Ishikawa (cell line): ENCODE data around the gene MALT1.
A peak's percentile ranks its signal among the peaks of the same experiment; 100 is the strongest.

ENCODE experiments used
- CEBPB ChIP-seq: IDR thresholded peaks from 2 replicates; pipeline ENCODE4 v1.6.1; 2012
- CREB1 ChIP-seq: IDR thresholded peaks from 2 replicates; pipeline ENCODE4 v1.6.1; 2012; ENCODE audit warnings: low read depth
- EGR1 ChIP-seq: IDR thresholded peaks from 2 replicates; pipeline ENCODE4 v1.6.1; 2012
- EP300 ChIP-seq: IDR thresholded peaks from 2 replicates; pipeline ENCODE4 v1.6.1; 2012; ENCODE audit warnings: borderline replicate concordance
- FOXM1 ChIP-seq: IDR thresholded peaks from 2 replicates; pipeline ENCODE4 v1.6.1; 2012; ENCODE audit warnings: low read depth, borderline replicate concordance
- NFIC ChIP-seq: IDR thresholded peaks from 2 replicates; pipeline ENCODE4 v1.6.1; 2012
- RAD21 ChIP-seq: IDR thresholded peaks from 2 replicates; pipeline ENCODE4 v1.6.1; 2012; ENCODE audit warnings: low read depth
- REST ChIP-seq: IDR thresholded peaks from 2 replicates; pipeline ENCODE4 v1.6.1; 2012; ENCODE audit warnings: low read depth, mild to moderate bottlenecking
- TAF1 ChIP-seq: IDR thresholded peaks from 2 replicates; pipeline ENCODE4 v1.6.1; 2012; ENCODE audit warnings: low read depth, mild to moderate bottlenecking
- TCF12 ChIP-seq: IDR thresholded peaks from 2 replicates; pipeline ENCODE4 v1.6.1; 2012; ENCODE audit warnings: low read depth
- TEAD4 ChIP-seq: IDR thresholded peaks from 2 replicates; pipeline ENCODE4 v1.6.1; 2012
- YY1 ChIP-seq: IDR thresholded peaks from 2 replicates; pipeline ENCODE4 v1.6.1; 2012; ENCODE audit warnings: low read depth
- ZBTB7A ChIP-seq: IDR thresholded peaks from 2 replicates; pipeline ENCODE4 v1.6.1; 2012; ENCODE audit warnings: low read depth
- TF ChIP-seq, protein P1 (sequence below): IDR thresholded peaks from 2 replicates; pipeline ENCODE4 v1.6.1; 2012
- TF ChIP-seq, protein P2 (sequence below): IDR thresholded peaks from 2 replicates; pipeline ENCODE4 v1.6.1; 2012

The MALT1 gene

DNA sequence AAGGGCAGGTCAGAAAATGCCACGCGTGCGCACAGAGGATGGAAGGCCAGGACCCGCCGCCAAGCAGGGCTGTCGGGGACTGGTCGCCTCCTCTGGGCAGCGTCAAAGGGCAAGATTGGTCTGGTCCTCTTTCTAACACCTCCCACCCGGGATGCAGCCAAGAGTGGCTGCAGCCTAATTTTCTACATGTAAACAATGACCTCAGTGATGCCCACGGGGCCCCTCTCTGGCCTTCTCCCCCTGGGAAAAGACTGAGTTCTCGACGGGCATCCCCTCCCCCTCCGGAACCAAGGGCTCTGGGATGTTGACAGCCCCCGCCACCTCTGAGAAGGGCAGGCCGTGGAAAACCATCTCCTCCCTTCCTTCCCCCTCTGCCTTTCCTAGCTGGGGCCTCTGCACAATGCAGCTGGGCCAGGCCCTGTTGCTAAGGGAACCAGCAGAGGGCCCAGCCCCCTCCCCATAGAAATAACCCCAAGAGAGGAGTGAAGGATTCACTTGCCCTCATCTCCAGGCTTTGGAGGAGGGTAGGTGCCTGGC is 113.4 kb downstream of the MALT1 start:
- TF ChIP-seq TCF12 (no peak), TAF1 (0 out of 2 replicates have a peak, but pooled peaks have one; percentile 14)

DNA sequence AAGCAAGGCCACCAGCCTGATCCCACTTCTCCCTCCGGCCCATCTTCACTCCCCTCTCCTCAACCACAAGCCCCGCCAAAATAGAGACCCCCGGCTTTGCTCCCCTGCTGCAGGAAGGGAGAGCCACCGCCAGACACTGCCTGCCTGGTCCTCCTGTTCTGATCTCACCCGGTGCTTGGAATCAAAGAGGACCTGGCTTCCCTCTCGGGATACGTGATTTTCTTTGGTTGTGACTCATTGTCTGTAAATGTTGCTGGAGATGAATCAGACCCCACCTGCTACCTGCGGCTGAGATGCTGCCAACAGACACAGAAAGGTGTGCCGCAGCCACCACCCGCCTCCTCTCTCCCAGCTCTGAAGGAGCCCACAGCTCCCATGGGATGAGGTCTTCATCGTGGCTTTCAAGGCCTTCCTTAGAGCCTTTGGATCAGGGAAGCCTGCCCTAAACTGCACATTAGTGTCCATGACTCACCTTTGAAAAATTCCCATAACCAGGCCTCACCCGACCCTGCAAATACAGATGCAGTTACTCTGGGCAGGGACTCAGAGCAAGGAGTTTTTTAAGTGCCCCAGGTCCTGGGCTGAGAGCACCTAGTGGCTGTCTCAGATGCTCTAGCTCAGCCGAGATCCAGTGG is 114.0 kb downstream of the MALT1 start:
- TF ChIP-seq, protein P1, sequence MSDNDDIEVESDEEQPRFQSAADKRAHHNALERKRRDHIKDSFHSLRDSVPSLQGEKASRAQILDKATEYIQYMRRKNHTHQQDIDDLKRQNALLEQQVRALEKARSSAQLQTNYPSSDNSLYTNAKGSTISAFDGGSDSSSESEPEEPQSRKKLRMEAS = peak; percentile 36; the same call in 1 of the 2 replicates
- TF ChIP-seq EP300 = peak; percentile 94
- peak; percentile 94 for TF ChIP-seq TCF12
- peak; percentile 84; the same call in 1 of the 2 replicates for TF ChIP-seq FOXM1
- no peak for TF ChIP-seq CEBPB
- no peak for TF ChIP-seq CREB1
- TF ChIP-seq NFIC = peak; percentile 90
- TF ChIP-seq, protein P2, sequence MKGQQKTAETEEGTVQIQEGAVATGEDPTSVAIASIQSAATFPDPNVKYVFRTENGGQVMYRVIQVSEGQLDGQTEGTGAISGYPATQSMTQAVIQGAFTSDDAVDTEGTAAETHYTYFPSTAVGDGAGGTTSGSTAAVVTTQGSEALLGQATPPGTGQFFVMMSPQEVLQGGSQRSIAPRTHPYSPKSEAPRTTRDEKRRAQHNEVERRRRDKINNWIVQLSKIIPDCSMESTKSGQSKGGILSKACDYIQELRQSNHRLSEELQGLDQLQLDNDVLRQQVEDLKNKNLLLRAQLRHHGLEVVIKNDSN = no peak; the same call in 1 of the 2 replicates
- peak; percentile 1; the same call in 1 of the 2 replicates for TF ChIP-seq RAD21
- no peak for TF ChIP-seq TAF1
- TF ChIP-seq ZBTB7A = peak; percentile 87
- TF ChIP-seq TEAD4 = peak; percentile 87

DNA sequence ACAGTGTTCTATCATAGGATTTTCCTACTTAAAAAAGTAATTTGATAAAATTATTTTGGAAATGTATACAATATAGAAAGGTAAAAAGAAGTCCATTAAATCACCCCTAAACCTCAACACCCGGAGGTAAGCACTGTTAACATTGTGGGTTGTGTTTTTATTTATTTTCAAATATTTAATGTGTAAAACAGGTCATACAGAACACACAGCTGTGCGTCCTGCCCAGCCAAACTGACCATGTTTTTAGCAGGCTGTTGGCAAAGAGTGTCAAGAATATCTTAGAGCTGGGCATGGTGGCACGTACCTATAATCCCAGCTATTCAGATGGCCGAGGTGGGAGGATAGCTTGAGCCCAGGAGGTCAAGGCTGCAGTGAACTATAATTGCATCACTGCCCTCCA is 114.6 kb downstream of the MALT1 start:
- TF ChIP-seq EGR1 = no peak
- no peak for TF ChIP-seq TCF12
- no peak for TF ChIP-seq EP300
- TF ChIP-seq YY1 = no peak
- TF ChIP-seq CEBPB = no peak
- TF ChIP-seq, protein P2 = no peak
- no peak for TF ChIP-seq TEAD4
- no peak for TF ChIP-seq NFIC
- no peak for TF ChIP-seq TAF1
- TF ChIP-seq, protein P1 = no peak
- TF ChIP-seq FOXM1 = no peak
- no peak for TF ChIP-seq RAD21
- no peak for TF ChIP-seq CREB1
- no peak for TF ChIP-seq ZBTB7A
- no peak for TF ChIP-seq REST

DNA sequence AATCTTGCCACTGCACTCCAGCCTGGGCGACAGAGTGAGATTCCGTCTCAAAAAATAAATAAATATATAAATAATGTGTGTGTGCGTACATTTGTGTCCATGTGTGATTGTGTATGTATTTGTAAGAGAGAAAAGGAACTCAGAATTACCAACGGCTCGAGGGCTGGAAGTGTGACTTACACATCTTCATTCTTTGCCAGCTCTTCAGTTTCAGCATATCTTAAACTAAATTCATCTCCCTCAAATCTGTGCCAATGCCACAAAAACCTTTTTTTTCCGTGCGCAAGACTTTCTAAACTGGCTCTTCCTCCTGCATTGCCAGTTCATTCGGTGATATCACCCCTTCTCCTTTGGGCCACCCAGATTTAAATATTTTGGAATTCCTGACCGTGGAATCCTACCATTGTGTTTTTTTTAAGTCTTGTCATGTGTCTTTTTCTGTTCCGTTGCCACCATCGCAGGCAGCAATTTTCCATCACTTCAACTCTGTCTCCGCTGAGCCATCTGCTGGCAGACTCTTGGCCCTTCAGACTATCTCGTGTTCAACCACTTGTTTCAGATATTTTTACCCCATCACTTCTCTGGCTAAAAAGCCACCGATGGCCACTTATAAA is 116.4 kb downstream of the MALT1 start:
- no peak for TF ChIP-seq EP300
- TF ChIP-seq CEBPB = no peak
- no peak for TF ChIP-seq TEAD4
- TF ChIP-seq, protein P2 = no peak
- TF ChIP-seq TCF12 = no peak
- no peak for TF ChIP-seq EGR1

DNA sequence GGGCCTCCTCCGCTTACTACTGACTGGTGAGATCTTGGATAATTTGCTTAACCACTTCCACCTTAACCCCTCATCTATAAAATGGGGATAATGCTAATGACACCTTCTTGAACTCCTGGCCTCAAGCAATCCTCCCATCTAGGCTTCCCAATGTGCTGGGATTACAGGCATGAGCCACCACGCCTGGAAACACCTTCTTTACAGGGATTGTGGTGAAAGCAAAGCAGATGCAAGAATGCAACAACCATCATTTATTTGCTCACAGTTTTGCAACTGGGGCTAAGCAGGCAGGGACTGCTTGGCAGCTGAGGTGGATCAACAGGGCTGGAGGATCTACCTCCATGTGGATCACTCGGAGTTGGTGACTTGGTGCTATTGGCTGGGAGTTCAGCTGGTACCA is 117.2 kb downstream of the MALT1 start:
- TF ChIP-seq CREB1 (no peak), RAD21 (no peak), ZBTB7A (no peak), EGR1 (no peak), REST (no peak), YY1 (no peak), EP300 (no peak), FOXM1 (no peak), NFIC (no peak), CEBPB (no peak), TEAD4 (no peak)
- TF ChIP-seq, protein P1 = no peak
